ELR (cell line): ENCODE data around the gene LONP1.
"Not testable (repeated sequence)": the region's sequence is repeated elsewhere in the genome, so short reads cannot be mapped to it uniquely, and the experiment has no call there.

Experiments
- DNase-seq: peaks from one replicate; pipeline ENCODE4 v3.0.0-alpha.2; 2015; ENCODE audit warnings: low read depth

The LONP1 gene

DNA sequence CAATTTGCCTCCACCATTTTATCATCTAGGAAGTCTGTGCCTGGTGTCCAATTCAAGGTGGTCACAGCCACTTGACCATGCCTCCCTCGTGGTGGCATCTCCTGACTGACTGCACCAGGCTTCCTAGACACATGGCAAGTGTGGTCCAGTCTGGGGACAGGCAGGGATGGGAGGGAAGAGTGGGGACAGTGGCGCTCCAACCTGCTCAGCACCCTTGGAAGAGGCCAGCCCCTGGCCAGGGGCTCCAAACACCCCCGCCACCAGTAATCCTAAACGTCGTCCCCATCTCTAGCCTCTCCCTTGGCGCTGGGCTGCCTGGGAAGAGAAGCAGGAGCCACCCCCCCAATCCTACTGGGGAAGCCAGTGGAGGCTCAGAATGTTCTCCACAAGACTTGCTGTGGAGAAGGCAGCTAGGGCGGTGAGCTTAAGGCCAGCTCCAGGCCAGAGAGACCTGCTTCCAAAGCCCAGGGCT is 27.2 kb downstream of the LONP1 start:
- DNase-seq: peak; percentile 43

DNA sequence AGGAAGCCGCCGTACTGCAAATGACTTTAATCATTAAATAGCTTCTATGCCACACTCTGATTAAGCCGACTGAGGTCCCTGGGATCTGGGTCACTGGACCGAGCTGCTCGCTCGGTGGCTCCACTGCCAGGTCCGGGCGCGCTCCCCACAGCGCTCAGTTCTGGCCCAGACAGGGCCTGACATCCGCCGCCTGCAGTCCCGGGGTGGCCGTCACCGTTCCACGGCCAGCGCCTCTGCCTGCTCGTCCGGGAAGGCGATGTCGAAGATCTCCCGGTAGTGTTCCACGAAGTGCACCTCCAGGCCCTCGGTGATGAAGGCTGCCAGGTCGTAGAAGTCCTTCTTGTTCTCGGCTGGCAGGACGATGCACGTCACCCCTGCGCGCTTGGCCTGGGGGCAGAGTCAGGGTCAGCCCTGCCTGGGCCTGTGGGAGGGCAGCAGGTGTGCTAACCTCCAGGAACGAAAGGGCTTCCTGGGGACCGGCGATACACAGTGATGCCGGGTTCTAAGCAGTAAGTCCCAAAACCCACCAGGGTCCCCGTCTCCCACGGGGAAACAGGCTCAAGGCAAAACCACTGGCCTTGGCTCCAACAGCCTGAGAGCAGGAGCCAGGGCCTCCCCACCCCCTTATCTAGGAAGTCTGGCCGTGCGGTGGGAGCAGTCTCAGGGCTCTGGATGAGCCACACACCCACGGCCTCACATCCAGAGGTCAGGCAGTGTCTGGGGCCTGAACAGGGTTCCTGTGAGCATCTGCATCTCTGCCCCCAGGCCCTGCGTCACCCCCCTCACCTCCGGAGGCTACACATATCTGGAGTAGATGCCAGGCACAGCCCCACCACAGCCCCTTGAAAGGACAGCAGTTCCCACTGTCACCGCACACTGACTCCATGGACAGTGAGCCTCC is 27.9 kb downstream of the LONP1 start:
- DNase-seq: peak; percentile 38

DNA sequence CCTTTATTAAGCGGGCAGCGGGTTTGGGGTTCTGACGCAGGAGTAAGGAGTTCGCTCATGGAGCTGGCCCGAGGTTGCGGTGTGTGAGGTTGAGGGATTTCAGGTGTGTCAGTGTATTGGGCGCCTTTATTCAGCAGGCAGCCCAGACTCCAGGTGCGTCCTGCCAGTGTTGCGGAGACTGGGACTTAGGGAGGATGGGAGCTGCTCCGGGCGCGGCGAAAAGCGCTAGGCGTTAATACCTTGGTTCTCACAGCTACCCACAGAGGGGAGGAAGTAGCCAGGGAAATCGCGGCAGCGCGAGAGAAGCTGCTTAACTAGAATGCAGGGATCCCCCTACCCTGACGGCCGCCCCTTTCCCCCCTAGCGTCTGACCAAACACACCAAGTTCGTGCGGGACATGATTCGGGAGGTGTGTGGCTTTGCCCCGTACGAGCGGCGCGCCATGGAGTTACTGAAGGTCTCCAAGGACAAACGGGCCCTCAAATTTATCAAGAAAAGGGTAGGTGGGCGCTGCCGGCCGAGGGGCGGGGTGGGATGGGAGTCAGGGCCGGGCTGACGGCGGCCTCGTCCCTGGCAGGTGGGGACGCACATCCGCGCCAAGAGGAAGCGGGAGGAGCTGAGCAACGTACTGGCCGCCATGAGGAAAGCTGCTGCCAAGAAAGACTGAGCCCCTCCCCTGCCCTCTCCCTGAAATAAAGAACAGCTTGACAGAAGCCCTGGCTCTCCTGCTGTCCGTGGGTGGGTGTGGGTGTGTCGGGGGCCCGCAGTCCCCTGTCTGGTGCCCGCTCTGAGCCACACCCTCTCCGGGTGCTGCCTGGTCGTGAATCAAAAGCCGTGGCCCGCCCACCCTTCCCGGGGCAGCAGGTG is 28.8 kb downstream of the LONP1 start:
- DNase-seq: peak; percentile 58

DNA sequence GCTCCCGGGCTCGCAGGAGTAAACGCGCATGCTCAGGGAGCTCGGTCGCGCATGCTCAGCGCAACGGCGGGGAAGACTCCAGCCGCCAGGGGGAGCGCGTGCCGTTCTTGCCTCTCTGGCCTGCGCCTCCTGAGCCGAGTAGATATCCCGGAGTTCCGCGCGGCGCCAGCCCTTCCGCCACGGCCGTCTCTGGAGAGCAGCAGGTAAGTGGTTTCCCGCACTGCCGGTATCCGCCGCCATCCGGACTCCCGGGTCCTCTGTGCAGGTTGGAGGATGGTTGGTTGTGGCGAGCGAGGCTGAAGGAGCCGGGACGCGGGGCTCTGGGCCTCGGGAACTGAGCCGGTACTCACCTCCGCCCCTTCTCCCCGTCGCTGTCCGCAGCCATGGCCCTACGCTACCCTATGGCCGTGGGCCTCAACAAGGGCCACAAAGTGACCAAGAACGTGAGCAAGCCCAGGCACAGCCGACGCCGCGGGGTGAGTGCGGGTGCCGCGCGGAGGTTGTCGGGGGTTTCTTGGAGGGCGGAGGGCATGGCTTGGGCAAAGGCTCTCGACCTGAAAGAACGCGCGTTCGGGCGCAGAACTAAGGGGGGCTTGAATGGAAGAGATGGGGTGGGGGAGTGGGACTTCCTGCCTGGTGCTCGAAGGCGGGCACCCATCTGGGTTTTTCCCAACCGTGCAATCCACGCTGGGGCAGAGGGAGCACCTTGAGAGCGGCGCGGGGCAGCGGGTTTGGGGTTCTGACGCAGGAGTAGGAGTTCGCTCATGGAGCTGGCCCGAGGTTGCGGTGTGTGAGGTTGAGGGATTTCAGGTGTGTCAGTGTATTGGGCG is 29.6 kb downstream of the LONP1 start, which contains the start of gene RPL36:
Gene RPL36 (plus strand): TSS at position 171 of the 830 bp plus-strand sequence. CDS start 213 bp downstream, at position 384.
- DNase-seq: peak; percentile 96

DNA sequence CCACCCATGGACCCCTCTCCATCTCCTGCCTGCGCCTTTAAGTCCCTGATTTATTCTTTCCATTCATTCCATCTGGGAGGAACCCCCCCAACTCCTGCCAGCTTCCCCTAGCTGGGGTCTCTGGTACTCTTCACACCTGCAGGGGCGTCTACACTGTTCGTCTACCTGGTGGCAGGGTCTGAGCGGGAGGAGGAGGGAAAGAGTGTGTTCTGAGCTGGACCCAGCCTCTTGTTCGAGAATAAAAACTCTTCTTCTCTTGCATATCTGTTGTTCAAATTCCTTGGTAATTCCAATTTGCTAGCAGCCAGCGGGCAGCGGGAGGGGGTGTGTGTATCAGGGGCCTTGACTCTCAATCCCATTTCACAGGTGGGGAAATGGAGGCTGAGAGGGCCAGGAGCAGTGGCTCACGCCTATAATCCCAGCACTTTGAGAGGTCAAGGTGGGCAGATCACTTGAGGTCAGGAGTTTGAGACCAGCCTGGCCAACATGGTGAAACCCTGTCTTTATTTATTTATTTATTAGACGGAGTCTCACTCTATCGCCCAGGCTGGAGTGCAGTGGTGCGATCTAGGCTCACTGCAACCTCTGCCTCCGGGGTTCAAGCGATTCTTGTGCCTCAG is 31.6 kb downstream of the LONP1 start:
- not testable (repeated sequence) for DNase-seq

DNA sequence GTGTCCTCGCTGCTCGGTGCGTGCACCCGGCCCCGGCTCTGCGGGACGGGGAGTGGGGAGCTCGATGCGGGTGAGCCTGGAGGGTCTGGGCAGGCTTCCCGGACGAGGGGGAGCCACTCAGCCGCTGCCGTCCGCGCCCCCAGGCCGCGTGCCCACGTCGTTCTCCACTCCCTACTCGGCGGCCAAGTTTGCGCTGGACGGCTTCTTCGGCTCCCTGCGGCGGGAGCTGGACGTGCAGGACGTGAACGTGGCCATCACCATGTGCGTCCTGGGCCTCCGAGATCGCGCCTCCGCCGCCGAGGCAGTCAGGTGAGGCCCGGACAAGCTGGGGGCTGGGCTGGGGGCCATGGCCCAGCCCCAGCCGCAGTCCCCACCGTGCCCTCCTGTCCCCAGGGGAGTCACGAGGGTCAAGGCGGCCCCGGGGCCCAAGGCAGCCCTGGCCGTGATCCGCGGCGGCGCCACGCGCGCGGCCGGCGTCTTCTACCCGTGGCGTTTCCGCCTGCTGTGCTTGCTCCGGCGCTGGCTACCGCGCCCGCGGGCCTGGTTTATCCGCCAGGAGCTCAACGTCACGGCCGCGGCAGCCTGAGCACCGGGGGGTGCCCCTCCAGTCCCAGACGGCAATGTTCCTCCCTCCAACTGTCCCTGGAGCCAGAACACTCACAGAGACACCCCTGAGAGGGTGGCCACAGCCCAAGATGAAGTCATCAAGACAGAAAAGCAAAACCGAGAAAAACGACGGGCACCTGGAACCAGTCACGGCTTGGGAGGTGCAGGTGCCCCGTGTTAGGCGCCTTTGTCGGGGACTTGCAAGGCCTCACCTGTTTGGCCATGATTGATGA is 32.4 kb downstream of the LONP1 start:
- DNase-seq: no peak

DNA sequence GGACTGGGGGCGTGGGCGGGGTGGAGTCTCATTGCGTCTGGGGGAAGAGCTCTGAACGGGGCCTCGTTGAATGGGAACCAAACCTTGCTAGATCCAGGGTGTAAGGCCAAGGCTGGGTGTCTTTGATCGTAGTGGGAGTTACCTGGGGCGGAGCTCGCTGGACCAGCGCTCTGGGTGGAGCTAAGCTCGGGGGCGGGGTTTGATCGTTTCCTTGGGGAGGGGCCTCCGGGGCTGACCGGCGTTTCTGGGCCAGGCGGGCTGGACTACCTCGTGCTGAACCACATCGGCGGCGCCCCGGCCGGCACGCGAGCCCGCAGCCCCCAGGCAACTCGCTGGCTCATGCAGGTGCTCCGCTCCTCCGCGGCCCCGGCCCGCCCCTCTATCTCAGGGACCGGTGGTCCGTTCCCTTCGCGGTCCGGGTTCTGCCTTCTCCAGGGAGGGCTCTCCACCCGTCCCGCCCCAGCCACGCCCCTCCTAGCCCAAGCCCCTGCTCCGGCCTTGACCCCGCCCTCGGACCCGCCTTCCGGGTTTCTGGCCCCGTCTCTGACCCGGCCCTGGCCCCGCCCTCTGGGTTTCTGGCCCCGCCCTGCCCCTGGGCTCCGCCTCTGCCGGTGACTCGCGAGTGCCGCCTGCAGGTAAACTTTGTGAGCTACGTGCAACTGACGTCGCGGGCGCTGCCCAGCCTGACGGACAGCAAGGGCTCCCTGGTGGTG is 33.1 kb downstream of the LONP1 start:
- DNase-seq: peak; percentile 96

DNA sequence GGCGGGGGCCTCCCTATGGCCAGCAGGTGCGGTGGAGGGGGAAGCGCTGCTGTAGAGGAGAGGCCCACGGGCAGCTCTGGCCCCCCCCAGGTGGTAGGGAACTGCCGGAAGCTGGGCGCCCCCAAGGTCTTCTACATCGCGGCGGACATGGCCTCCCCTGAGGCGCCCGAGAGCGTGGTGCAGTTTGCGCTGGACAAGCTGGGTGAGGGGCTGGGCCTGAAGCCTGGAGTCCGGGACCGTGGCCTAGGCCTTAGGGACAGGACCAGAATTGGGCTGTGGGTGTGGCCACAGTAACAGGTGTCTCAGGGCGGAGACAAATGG is 33.7 kb downstream of the LONP1 start:
- DNase-seq: no peak

DNA sequence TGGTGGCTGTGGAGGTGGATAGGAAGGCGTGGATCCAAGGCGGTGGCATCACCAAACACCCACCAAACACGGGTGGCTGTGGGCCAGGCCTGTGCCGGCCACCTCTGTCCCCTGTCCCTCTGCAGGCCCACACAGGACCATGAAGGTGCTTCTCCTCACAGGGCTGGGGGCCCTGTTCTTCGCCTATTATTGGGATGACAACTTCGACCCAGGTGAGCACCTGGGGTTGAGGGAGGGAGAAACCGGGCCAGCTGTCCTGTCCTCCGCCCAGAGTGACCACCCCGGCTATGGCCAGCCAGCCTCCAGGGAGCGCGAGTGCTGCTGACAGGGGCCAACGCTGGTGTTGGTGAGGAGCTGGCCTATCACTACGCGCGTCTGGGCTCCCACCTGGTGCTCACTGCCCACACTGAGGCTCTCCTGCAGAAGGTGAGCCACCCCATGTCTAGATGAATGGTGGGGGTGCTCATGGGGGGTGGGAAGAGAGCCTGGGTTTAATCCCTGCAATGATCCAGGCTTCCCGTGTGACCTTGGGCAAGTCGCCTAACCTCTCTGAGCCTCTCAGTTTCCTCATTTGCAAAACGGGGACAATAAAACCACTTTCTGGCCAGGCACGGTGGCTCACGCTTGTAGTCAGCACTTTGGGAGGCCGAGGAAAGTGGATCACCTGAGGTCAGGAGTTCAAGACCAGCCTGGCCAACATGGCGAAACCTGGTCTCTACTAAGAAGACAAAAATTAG is 35.1 kb downstream of the LONP1 start:
- no peak for DNase-seq

DNA sequence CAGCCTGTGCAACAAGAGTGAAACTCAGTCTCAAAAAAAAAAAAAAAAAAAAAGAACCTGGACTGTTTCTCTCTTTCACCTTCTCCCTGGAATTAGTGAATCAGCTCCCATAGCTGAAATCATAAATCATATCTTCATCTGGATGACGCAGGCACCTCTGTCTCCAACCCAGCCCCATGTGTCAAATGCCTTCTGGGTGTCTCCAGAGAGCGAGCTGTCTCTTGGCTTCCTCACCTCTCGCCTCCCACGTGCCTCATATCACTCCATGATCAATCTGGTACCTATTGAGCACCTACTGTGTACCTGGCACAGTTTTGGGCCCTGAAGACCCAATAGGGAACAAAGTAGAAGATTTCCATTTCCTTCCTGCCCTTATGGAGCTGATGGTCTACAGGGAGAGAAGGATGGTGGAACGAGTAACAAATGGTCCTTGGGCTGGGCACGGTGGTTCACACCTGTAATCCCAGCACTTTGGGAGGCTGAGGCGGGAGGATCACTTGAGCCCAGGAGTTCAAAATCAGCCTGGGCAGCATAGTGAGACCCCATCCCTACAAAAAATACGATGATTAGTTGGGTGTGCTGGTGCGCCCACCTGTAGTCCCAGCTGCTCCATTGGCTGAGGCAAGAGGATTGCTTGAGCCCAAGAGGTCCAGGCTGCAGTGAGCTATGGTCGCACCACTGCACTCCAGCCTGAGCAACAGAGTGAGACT is 36.6 kb downstream of the LONP1 start:
- no peak for DNase-seq

DNA sequence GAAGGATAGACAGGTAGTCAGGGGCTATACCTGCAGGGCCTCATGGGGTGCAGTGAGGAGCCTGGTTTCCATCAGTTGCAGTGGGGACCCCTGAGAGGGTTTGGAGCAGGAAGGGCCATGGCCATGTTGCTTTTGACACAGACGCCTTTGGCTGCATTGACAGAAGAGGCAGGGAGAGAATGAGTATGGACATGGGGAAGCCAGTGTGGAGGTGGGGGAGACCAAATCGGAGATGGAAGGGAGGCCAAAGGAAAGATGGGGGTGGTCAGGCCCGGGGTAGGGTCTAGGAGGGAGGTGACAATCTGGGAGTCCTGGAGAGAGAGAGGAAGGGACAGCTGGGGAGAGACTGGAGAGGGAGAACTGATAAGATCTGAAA is 37.9 kb downstream of the LONP1 start:
- DNase-seq: no peak

DNA sequence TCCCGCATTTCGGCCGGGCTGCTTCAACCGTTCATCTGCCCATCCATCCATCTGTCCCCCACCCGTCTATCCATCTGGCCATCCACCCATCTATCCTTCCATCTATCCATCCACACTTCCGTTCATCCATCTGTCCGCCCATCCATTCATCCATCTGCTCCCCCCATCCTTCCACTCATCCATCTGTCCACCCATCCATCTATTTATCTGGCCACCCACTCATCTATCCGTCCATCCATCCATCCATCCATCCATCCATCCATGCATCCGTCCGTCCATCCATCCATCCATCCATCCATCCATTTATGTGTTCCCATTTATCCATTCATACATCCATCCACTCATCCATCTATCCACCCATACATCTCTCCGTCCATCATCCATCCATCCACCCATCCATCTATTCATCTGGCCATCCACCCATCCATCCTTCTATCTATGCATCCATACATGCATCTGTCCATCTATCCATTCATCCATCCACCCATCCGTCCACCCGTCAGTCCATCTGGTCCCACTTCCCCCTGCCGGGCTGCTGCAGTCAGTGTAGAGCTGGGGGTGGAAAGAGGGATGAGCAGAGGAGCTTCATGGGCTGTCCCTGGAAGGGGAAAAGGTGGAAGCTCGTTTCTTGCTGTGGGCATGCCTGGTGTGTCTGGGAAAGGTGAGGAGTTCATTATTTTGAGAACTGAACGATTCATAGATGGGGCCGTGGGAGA is 38.4 kb downstream of the LONP1 start:
- no peak for DNase-seq

DNA sequence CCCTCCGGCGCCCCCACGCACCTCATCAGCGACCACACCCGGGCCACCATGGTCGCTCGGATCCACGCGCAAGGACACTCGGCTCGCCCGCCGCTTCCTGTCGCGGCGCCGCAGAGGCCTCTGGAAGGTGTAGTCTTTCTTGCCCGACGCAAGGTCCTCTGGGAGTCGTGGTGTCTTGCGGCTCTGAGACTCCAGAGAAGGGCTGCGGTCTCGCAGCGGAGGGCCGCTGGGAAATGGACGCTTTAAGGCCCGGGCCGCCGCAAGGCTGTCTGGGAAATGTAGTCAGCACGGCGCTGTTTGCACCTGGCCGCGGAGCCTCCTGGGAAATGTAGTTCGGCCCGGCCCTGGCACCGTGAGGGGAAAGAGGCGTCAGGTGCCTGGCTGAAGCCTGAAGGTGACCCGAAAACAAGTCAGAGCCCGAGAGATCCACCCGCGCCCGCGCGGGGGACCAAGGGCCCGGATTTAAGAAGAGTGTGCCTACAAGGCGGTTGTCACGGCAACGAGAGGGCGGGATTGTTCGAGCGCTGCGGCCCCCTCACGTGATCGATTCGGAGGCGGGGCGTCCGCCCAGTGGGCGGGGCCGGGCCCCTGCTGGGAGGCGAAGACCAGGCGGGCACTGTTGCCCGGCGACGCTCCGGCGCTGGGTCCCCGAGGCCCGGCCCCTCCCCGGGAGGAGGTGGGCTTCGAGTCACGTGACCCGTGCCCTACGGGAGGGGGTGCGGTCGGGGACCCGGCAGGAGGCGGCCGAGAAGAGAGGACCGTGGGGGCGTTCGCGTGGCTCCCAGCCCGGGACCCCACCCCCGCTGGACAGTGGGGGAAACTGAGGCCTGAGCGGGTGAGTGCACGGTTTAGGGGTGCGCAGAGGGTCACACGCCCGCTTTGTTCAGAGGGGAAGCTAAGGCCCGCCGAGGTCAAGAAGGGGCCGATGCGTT is 39.2 kb downstream of the LONP1 start, which contains the start of the genes HSD11B1L and MICOS13:
Gene HSD11B1L (plus strand): TSS at position 591 of the 932 bp plus-strand sequence. CDS start 3,806 bp downstream, outside the sequence.
Gene MICOS13 (minus strand): TSS at position 80 of the 932 bp plus-strand sequence. CDS start 30 bp downstream, at position 50.
- DNase-seq: peak; percentile 99

DNA sequence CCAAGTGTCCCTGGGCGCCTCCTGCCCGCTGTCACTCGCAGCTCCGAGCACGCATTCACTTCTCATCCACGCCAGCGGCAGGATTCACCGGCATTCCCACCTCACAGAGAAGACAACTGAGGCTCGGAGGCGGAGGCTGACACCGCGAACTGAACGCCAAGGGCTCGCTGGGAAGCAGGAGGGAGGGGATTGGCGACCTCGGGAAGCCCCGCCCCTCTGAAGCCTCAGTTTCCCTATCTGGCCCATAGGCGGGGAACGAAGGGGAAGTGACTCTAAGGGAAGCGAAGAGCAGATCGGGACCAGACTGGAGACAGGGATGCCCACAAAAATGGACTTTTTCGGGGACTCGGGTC is 39.9 kb downstream of the LONP1 start:
- DNase-seq: peak; percentile 55

DNA sequence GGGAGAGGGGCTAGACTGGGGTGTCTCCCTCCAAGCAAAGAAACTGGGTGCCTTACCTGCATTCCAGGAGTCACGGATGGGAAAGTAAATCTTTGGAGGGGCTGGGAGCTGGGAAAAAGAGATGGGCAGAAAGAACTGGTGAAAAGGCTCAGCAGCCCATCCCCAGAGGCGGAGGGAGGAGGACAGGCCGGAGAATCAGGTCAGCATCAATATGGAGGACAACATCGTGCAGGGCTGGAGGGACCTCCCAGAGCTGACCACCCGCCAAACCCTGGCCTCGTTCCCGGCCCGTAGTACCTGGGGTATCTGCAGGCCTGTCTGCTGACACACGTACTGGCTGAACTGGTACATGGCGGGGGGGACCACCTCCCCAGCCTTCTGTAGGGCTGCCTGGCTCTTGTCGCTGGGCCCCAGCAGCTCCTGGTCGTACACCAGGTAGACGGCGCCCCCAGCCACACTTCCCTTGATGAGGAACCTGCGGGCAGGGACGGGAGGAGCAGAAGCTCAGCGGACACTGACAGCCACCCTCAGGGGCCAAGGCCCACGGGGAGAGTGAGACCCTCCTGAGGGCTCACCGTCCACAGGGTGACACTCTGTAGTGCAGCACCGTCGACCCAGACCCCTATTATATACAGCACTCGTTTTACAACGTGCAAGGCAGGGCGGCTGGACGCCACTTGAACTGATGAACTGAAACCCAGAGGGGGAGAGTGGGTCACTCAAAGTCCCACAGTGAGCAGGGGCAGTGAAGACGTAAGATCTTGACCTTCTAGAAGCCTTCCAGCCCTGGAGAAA is 40.5 kb downstream of the LONP1 start:
- no peak for DNase-seq
